K562 (cell line): ENCODE data around the gene SLC30A10. TPM values are rescaled to one million over a fixed set of nuclear protein-coding genes. Genes with fewer than 3 reads are reported as not detected.

Experiments used
- HINFP ChIP-seq: fragments of 450-650 bp; conservative IDR thresholded peaks from 2 replicates; pipeline ENCODE4 v1.6.1; 2016; ENCODE audit warnings: missing genetic modification characterization, low read depth, mild to moderate bottlenecking, control low read depth, missing compliant biosample characterization
- HNRNPK ChIP-seq: fragments of 200-400 bp; formaldehyde crosslinking; IDR thresholded peaks from one replicate; pipeline ENCODE4 v1.6.1; 2018; ENCODE audit warnings: mild to moderate bottlenecking, low read depth, low read length; ENCODE audit not compliant: poor library complexity, severe bottlenecking
- ILK ChIP-seq: fragments of 450-650 bp; IDR thresholded peaks from 2 replicates; pipeline ENCODE4 v1.6.1; 2016; ENCODE audit warnings: missing genetic modification characterization, low read depth, mild to moderate bottlenecking, missing compliant biosample characterization, moderate library complexity, borderline replicate concordance
- NR3C1 ChIP-seq: sonication (generic); formaldehyde crosslinking; IDR thresholded peaks from 2 replicates; pipeline ENCODE4 v1.8.1; 2022; ENCODE audit warnings: missing genetic modification reagents
- U2AF1 ChIP-seq: fragments of 200-400 bp; formaldehyde crosslinking; optimal IDR thresholded peaks from 2 replicates; pipeline ENCODE3; 2017; ENCODE audit warnings: mild to moderate bottlenecking, low read depth, low read length, moderate library complexity
- ZC3H4 ChIP-seq: sonication (generic); formaldehyde crosslinking; IDR thresholded peaks from 2 replicates; pipeline ENCODE4 v1.9.0; 2021; ENCODE audit warnings: missing genetic modification reagents, borderline replicate concordance
- ZNF77 ChIP-seq: fragments of 250-450 bp; sonication (Bioruptor Pico); IDR thresholded peaks from 2 replicates; pipeline ENCODE4 v1.5.0; 2020
- polyA plus RNA-seq, 8 experiments: library from polyadenylated mRNA; depleted of rRNA in 4 of 8; stranded (reverse) in 5 of 8; unstranded in 3 of 8; fragments of >200 nt; fragmentation: Nextera tagmentation in 2 of 8; fragmentation: Illumina TruSeq in 1 of 8; extraction: Ambion mirVana in 2 of 8; extraction: Trizol in 1 of 8; gene quantifications; 2 replicates each; pipeline versions ENCODE4 v1.2.1 to v1.2.3, GENCODE V29; 2011 to 2014; ENCODE audit warnings: inconsistent platforms in 1 of 8, missing spikeins in 1 of 8
- total RNA-seq, 7 experiments: library from RNA; depleted of rRNA in 6 of 7; stranded (reverse); fragments of >200 nt in 6 of 7; fragmentation: Illumina TruSeq in 2 of 7; extraction: Trizol in 2 of 7; gene quantifications; 2 replicates each; pipeline versions ENCODE4 v1.2.1 to v1.2.3, GENCODE V29; 2011 to 2021; ENCODE audit warnings: low replicate concordance in 1 of 7
- TF ChIP-seq, protein P1 (sequence below): sonication (generic); formaldehyde crosslinking; IDR thresholded peaks from 2 replicates; pipeline ENCODE4 v1.8.0; 2022; ENCODE audit warnings: mild to moderate bottlenecking, missing genetic modification reagents
- TF ChIP-seq, protein P2 (sequence below): IDR thresholded peaks from 2 replicates; pipeline ENCODE4 v1.6.1; 2014; ENCODE audit warnings: antibody characterized with exemption
- TF ChIP-seq, protein P3 (sequence below): IDR thresholded peaks from 2 replicates; pipeline ENCODE4 v1.6.1; 2012; ENCODE audit warnings: low read depth, low read length, improper control_type of control experiment, borderline replicate concordance

The SLC30A10 gene
- total and polyA plus RNA-seq, 9 of the 15 experiments (the other 6 are each of a cell fraction or from before 2014, with no cell fraction given) = 2.6 to 11.3 (median 7.1) TPM

DNA sequence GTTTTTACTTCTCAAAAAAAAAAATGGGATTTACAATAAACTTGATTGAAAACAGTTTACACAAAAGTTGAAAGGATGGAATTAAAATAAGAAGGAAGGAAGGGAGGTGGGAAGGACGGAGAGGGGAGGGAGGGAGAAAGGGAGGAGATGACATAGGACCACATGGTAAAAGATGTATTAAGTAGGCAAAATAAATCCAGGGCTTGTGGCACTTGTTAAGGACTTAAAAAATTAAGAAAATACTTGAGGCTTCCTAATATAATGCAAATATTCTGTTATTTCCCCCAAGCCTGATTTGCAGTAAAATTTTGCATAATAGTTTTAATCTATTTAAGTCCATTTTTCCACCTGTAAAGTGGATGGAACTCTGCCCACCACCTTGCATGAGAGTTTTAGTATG, 27.5 kb downstream of the SLC30A10 start (continued):
- no peak for TF ChIP-seq U2AF1
- peak; percentile 96 for TF ChIP-seq HNRNPK
- TF ChIP-seq, protein P1, sequence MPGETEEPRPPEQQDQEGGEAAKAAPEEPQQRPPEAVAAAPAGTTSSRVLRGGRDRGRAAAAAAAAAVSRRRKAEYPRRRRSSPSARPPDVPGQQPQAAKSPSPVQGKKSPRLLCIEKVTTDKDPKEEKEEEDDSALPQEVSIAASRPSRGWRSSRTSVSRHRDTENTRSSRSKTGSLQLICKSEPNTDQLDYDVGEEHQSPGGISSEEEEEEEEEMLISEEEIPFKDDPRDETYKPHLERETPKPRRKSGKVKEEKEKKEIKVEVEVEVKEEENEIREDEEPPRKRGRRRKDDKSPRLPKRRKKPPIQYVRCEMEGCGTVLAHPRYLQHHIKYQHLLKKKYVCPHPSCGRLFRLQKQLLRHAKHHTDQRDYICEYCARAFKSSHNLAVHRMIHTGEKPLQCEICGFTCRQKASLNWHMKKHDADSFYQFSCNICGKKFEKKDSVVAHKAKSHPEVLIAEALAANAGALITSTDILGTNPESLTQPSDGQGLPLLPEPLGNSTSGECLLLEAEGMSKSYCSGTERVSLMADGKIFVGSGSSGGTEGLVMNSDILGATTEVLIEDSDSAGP (CRISPR knock-in tag) = no peak
- TF ChIP-seq, protein P2, sequence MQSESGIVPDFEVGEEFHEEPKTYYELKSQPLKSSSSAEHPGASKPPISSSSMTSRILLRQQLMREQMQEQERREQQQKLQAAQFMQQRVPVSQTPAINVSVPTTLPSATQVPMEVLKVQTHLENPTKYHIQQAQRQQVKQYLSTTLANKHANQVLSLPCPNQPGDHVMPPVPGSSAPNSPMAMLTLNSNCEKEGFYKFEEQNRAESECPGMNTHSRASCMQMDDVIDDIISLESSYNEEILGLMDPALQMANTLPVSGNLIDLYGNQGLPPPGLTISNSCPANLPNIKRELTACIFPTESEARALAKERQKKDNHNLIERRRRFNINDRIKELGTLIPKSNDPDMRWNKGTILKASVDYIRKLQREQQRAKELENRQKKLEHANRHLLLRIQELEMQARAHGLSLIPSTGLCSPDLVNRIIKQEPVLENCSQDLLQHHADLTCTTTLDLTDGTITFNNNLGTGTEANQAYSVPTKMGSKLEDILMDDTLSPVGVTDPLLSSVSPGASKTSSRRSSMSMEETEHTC = no peak
- TF ChIP-seq, protein P3, sequence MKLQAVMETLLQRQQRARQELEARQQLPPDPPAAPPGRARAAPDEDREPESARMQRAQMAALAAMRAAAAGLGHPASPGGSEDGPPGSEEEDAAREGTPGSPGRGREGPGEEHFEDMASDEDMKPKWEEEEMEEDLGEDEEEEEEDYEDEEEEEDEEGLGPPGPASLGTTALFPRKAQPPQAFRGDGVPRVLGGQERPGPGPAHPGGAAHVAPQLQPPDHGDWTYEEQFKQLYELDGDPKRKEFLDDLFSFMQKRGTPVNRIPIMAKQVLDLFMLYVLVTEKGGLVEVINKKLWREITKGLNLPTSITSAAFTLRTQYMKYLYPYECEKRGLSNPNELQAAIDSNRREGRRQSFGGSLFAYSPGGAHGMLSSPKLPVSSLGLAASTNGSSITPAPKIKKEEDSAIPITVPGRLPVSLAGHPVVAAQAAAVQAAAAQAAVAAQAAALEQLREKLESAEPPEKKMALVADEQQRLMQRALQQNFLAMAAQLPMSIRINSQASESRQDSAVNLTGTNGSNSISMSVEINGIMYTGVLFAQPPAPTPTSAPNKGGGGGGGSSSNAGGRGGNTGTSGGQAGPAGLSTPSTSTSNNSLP = no peak
- no peak for TF ChIP-seq HINFP (tag)
- no peak for TF ChIP-seq ZNF77 (CRISPR knock-in tag)
- no peak for TF ChIP-seq ZC3H4
- TF ChIP-seq ILK (tag) = no peak
- TF ChIP-seq NR3C1 = no peak
